Activated CD4-positive, alpha-beta T cell treated with anti-CD3 and anti-CD28 coated beads, Interleukin-2, Interleukin-6, amounts not matched to agents 100 ng/mL and 50 ng/mL, durations not matched to agents 16 hours and 8 hours (primary cell): ENCODE results near the gene SKP1.
A peak's percentile ranks its signal among the peaks of the same experiment; 100 is the strongest.
"Not testable (repeated sequence)": the region's sequence is repeated elsewhere in the genome, so short reads cannot be mapped to it uniquely, and the experiment has no call there.

Experiments used
- DNase-seq: peaks from one replicate; pipeline ENCODE4 v3.0.0-alpha.2; 2020

SKP1 gene

DNA sequence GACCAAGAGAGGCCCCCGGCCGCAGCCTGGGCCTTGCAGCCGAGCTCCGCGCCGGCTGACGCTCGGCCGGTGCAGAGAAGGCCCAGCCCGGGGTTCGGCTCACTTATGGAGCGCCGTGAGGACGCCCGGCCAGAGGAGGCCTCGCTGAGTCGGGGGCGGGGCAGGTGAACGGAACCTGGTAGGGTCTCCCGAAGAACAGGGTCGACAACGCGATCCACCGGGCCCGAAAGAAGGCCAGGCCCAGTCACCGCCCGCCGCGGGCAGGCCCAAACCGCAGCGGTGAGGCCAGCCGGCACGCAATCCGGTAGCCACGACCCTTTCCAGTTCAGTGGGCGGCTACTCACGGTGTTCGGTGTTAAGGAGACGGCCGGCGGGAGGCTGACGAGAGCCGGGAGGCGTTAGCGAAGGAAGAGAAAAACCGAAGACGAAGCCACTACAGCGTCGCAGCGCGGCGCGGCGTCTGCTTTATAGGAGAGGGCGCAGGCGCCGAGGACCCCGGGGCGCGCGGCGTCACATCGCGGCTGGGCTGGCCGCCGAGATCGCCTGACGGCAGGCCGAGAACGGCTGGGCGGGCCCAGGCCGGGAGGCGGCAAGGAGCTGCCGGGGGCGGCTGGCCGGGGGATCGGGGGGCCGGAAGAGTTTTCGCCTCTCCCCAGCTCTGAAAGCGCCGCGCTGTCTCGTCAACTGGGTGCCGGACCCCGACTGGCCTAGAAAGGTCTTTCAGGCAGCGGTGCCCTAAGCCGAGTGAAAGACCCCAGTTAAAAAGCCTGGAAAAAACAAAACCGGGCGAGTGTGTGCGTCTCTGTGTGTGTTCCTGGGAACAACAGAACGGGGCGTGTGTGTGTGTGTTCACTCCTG is at the start of gene SKP1:
Gene SKP1 (minus strand): TSS at position 440 of the 858 bp plus-strand sequence. CDS start 2,928 bp downstream, outside the sequence.
- DNase-seq: peak; percentile 90

DNA sequence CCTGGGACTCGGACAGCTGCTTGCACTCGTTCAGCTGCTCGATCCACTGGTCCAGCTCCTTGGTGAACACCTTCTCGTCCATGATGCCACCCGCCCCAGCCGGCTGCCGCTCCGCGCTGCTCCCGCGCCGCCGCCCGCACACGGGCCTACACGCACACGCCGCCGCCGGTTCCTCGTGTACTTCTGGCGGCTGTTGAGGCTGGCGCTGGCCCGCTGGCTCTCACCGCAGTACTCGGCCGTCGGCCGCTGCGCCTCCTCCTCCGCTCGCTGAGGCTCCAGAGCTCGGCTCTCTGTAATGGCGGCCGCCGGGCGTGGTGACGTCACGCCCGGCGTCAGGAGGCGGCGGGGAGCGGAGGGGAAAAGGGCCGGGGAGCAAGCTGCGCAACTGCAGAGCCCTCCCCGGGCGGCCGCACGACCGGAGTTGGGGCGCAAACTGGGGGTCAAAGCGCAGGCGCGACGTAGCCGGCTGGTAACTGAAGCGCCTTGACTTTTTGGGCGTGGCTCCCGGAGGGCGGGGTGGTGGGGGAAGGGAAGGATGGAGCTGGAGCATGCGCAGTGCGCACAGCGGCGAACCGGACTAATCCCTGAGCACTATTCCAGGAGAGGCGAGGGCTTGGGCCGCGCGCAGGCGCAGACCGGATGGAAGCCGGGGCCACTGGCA is 49.2 kb upstream of the SKP1 start, which contains the start of gene PPP2CA:
Gene PPP2CA (minus strand): TSS at position 294 of the 661 bp plus-strand sequence. CDS start 212 bp downstream, at position 82.
- DNase-seq: peak; percentile 99

GRCh38 chr5:134224888-134225779 is 48.4 kb upstream of the SKP1 start:
- peak; percentile 77 for DNase-seq

- DNase-seq: no peak
These were observed 46.9 kb upstream of the SKP1 start for GRCh38 chr5:134223406-134224248.

DNA sequence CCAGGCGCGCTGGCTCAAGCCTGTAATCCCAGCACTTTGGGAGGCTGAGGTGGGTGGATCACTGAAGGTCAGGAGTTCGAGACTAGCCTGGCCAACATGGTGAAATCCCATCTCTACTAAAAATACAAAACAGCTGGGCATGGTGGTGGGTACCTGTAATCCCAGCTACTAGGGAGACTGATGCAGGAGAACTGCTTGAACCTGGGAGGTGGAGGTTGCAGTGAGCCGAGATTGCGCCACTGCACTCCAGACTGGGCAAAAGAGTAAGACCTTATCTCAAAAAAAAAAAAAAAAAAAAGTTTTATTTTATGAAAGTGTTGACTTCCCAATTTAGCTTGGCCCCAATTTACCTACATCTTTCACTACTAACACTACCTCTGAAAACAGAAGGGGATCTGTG is 44.9 kb upstream of the SKP1 start:
- not testable (repeated sequence) for DNase-seq

GRCh38 chr5:134215757-134216156 is 39.0 kb upstream of the SKP1 start:
- DNase-seq: no peak

GRCh38 chr5:134211263-134212031 is 34.7 kb upstream of the SKP1 start:
- not testable (repeated sequence) for DNase-seq

GRCh38 chr5:134209477-134210245 is 32.9 kb upstream of the SKP1 start:
- no peak for DNase-seq

GRCh38 chr5:134207696-134208095 is 30.9 kb upstream of the SKP1 start:
- no peak for DNase-seq

GRCh38 chr5:134206627-134207160 is 29.9 kb upstream of the SKP1 start:
- no peak for DNase-seq

GRCh38 chr5:134204575-134204974 is 27.8 kb upstream of the SKP1 start:
- DNase-seq: no peak

- no peak for DNase-seq
These were observed 26.9 kb upstream of the SKP1 start for GRCh38 chr5:134203630-134204029.

- DNase-seq: no peak
These were observed 18.9 kb upstream of the SKP1 start for GRCh38 chr5:134195666-134196065.

DNA sequence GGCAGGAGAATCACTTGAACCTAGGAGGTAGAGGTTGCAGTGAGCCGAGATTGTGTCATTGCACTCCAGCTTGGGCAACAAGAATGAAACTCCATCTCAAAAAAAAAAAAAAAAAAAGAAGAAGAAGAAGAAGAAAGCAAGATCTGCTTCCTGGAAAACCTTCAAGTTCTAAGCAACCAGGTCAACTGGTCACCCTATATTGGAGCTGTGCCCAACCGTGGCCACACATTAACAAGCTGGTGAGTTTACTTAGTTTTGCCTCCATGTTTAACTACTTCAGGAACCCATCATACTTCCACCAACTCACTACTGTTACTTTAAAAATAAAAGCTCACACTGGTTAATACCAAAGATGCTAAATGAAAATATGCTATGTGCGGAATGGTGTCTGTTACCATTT is 12.3 kb upstream of the SKP1 start:
- DNase-seq: no peak

DNA sequence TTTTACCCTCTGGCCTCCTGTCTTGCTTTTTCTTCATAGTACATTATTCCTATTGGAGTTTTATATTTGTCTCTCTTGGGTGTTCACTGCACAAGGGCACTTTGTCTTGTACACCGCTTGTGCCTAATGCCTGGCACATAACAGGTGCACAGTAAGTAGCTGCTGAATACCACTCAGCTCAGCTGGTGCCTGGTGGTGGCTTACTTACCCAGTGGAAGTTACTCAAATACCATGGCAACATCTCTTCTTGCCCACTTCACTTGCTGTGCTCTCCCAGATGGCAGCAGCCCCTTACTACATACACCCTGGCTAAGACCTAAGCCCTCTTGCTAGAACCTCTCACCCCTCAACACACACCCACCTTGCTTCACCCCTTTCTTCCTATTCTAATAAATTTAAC is 11.3 kb upstream of the SKP1 start:
- DNase-seq: no peak

- peak; percentile 86 for DNase-seq
These were observed 7.7 kb upstream of the SKP1 start for GRCh38 chr5:134184155-134185135.

DNA sequence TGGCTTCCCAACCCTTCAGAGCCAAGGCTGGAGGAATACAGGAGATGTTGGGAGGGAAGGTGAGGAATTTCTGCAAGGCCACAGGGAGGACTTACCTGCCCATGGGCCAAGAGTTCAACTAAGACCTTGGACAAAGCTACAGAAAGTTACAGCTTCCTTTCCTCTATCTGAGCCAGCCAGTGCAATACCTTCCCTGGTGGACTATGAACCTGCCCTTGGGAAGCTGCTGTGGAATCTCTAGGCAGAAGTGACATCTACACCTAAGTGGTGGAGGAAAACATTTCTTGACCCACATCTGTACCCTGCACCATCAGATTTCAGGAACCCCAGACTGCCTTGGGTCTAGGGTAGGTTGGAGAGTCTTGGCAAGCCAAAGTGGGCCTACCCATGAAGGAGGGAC is 6.7 kb upstream of the SKP1 start:
- no peak for DNase-seq

GRCh38 chr5:134178096-134178419 is 1.3 kb upstream of the SKP1 start:
- DNase-seq: no peak
